ENCODE data around the gene ATP5F1B. TPM values are rescaled to one million over a fixed set of nuclear protein-coding genes. Genes with fewer than 3 reads are reported as not detected.
A peak's percentile ranks its signal among the peaks of the same experiment; 100 is the strongest.

ATP5F1B gene
- 100 to 1,000 TPM; 661 to 679 TPM for total RNA-seq

DNA sequence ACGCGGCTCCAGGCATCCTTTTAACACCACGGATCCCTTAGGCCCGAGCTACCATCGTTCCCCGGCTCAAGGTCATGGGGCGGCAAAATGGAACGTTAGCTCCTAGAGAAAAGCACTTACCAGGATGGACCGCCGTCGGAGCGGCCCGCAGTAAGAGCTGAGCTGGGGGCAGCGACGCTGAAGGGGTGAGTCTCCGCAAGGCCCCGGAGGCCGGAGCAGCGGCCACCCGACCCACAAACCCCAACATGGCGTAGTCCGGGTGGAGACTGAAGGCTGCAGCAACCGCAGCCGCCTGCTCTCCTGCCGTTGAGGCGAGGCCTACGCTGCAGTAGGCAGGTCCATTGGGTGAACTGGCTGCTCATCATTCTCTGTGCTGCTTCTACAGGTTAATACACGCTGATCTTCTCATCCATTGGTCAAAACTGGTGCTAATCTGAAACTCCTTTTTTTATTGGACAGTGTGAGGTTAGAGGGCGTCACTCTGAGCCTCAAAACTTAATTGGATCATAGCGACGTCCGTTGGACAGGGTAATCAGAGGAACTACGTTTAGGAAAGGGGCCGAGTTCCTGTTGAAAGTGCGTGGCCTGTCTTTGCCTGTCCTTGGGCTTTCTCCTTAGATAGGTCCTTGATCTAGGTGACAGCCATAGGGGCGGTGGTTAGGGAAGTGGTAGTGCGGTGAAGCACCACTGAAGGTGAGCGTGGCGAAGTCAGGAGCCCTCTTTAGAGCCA lies at the start of gene ATP5F1B:
Gene ATP5F1B, minus strand, starts transcription at position 268 of the 730 bp plus-strand sequence. Its CDS starts 21 bp downstream, at position 247.
- H3K27ac Mint-ChIP-seq: peak within 1 kb of the TSS; percentile 88
- H3K36me3 Mint-ChIP-seq (ENCODE audit: insufficient read depth in 2 of 2): peaks cover 21 to 30% of the 10 kb centered on the region in 2 donors
- H3K9me3 Mint-ChIP-seq: no peaks in the 10 kb centered on the region
- H3K4me1 Mint-ChIP-seq (ENCODE audit: low read depth): peaks cover 44% of the 10 kb centered on the region
- ATAC-seq (replicated peaks in 1 of 2): peak; percentile 98 to 99
- no peaks in the 10 kb centered on the region for H3K27me3 Mint-ChIP-seq (ENCODE audit: low read depth)
- peak; percentile 91 to 96 for DNase-seq
- H3K4me3 Mint-ChIP-seq: peak within 1 kb of the TSS; percentile 88 to 97

- DNase-seq (no peak), ATAC-seq (replicated peaks in 1 of 2) (no peak)
- peaks cover 4% of the 10 kb centered on the region for H3K4me1 Mint-ChIP-seq (ENCODE audit: low read depth)
- H3K36me3 Mint-ChIP-seq (ENCODE audit: insufficient read depth in 2 of 2): no peaks in the 10 kb centered on the region
- no peak overlapping the region for H3K27ac Mint-ChIP-seq
- H3K9me3 Mint-ChIP-seq: no peaks in the 10 kb centered on the region
- H3K4me3 Mint-ChIP-seq: no peak overlapping the region
- H3K27me3 Mint-ChIP-seq (ENCODE audit: low read depth): no peaks in the 10 kb centered on the region
Observed at GRCh38 chr12:56694161-56694560, 48.4 kb upstream of the ATP5F1B start.

- ATAC-seq (replicated peaks in 1 of 2) (no peak), DNase-seq (no peak)
- peak overlapping the region; percentile 96 for H3K27ac Mint-ChIP-seq
- peaks cover 11 to 32% of the 10 kb centered on the region in 2 donors for H3K36me3 Mint-ChIP-seq (ENCODE audit: insufficient read depth in 2 of 2)
- peak overlapping the region; percentile 95 to 99 for H3K4me3 Mint-ChIP-seq
- H3K9me3 Mint-ChIP-seq: no peaks in the 10 kb centered on the region
- H3K27me3 Mint-ChIP-seq (ENCODE audit: low read depth): no peaks in the 10 kb centered on the region
- peaks cover 34% of the 10 kb centered on the region for H3K4me1 Mint-ChIP-seq (ENCODE audit: low read depth)
Observed at GRCh38 chr12:56688846-56689109, 43.0 kb upstream of the ATP5F1B start.

DNA sequence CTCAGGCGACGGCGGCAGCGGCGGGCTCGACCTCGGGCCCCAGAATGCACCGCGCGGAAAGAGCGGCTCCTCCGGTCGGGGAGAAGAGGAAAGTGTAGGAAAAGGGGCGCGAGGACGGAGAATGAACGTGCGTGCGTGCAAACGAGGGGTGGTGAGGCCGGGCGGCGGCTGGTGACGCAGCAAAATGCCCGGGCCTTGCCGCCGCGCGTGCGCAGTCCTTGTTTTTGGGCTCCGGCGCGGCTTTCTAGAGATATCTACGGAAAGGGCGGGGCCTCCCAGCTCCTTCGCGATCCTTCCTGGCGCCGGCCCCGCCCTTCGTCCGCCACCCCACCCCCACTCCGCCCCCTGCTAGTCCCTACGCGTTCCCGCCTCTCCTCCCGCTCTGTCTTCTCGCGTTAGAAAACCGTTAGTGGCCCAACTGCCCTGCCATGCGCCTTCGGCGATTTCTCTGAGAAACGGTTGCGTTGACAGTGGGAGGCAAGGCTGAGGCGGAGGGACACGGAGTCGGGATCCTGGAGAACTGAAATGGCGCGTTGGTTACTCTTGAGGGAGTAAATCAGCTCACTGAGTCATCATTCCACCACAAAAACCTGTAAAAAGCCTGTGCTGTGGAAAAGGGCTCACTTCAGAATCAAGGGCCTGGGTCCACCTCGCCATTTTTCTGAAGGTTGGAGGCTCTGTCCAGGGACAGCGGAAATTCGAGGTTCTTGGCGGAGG lies 42.5 kb upstream of the ATP5F1B start, which contains the start of gene PTGES3:
Gene PTGES3, minus strand, starts transcription at position 156 of the 717 bp plus-strand sequence. CDS start 285 bp downstream, outside the sequence.
- Mint-ChIP-seq H3K9me3 (no peaks in the 10 kb centered on the region), H3K27ac (peak within 1 kb of the TSS; percentile 98), H3K36me3 (ENCODE audit: insufficient read depth in 2 of 2) (peaks cover 11 to 32% of the 10 kb centered on the region in 2 donors), H3K4me1 (ENCODE audit: low read depth) (peaks cover 39% of the 10 kb centered on the region), H3K27me3 (ENCODE audit: low read depth) (no peaks in the 10 kb centered on the region), H3K4me3 (peak within 1 kb of the TSS; percentile 95 to 99)
- ATAC-seq (replicated peaks in 1 of 2) (peak; percentile 83 to 84), DNase-seq (peak; percentile 98 to 99)

- H3K27ac Mint-ChIP-seq: peak overlapping the region; percentile 98
Observed at GRCh38 chr12:56687223-56688128, 41.7 kb upstream of the ATP5F1B start.

DNA sequence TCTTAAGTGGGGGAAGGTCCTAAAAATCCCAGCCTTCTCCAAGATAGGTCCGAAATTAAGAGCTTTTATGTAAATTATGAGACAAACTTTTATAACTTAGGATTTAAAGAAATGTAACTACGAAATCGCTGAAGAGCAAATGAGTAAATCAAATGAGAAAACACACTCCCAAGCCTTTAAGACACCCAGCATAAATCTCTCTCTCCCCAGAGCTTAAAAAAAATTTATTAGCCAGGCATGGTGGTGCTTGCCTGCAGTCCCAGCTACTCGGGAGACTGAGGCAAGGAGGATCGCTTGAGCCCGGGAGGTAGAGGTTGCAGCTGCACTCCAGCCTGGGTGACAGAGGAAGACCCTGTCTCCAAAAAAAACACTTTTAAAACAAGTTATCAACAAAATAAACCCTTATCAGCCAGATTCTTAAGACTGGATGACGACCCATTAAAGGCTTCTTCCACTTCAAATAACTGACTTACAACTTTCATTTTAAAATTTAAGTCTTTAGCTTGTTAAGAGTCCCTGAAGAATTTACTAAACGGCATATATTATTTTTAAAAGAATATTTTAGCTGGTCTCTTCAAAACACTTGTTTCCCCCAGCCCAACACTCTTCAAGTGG lies 39.1 kb upstream of the ATP5F1B start:
- no peak for ATAC-seq (replicated peaks in 1 of 2)
- Mint-ChIP-seq H3K27ac (peak overlapping the region; percentile 98), H3K36me3 (ENCODE audit: insufficient read depth in 2 of 2) (peaks cover 12 to 46% of the 10 kb centered on the region in 2 donors), H3K4me3 (peak overlapping the region; percentile 95 to 99), H3K9me3 (no peaks in the 10 kb centered on the region), H3K27me3 (ENCODE audit: low read depth) (no peaks in the 10 kb centered on the region), H3K4me1 (ENCODE audit: low read depth) (peaks cover 68% of the 10 kb centered on the region)
- DNase-seq: no peak

More at GRCh38 chr12:56687223-56688128, 41.7 kb upstream of the ATP5F1B start:
- peak overlapping the region; percentile 95 to 99 for H3K4me3 Mint-ChIP-seq
- peaks cover 46% of the 10 kb centered on the region for H3K4me1 Mint-ChIP-seq (ENCODE audit: low read depth)
- H3K27me3 Mint-ChIP-seq (ENCODE audit: low read depth): no peaks in the 10 kb centered on the region
- H3K36me3 Mint-ChIP-seq (ENCODE audit: insufficient read depth in 2 of 2): peaks cover 11 to 32% of the 10 kb centered on the region in 2 donors
- H3K9me3 Mint-ChIP-seq: no peaks in the 10 kb centered on the region
- peak; percentile 12 to 55 for ATAC-seq (replicated peaks in 1 of 2)
- peak; percentile 56 to 60 for DNase-seq

- peak overlapping the region; percentile 57 to 99 for H3K4me3 Mint-ChIP-seq
- H3K9me3 Mint-ChIP-seq: no peaks in the 10 kb centered on the region
- H3K4me1 Mint-ChIP-seq (ENCODE audit: low read depth): peaks cover 82% of the 10 kb centered on the region
- no peak for ATAC-seq (replicated peaks in 1 of 2)
- H3K27ac Mint-ChIP-seq: peak overlapping the region; percentile 98
- H3K36me3 Mint-ChIP-seq (ENCODE audit: insufficient read depth in 2 of 2): peaks cover 8 to 44% of the 10 kb centered on the region in 2 donors
- DNase-seq: no peak
- no peaks in the 10 kb centered on the region for H3K27me3 Mint-ChIP-seq (ENCODE audit: low read depth)
Observed at GRCh38 chr12:56682323-56682722, 36.5 kb upstream of the ATP5F1B start.

GRCh38 chr12:56679883-56680575 lies 34.2 kb upstream of the ATP5F1B start:
- H3K9me3 Mint-ChIP-seq: no peaks in the 10 kb centered on the region
- peaks cover 4 to 28% of the 10 kb centered on the region in 2 donors for H3K36me3 Mint-ChIP-seq (ENCODE audit: insufficient read depth in 2 of 2)
- peak overlapping the region; percentile 49 to 65 for H3K4me3 Mint-ChIP-seq
- no peaks in the 10 kb centered on the region for H3K27me3 Mint-ChIP-seq (ENCODE audit: low read depth)
- H3K27ac Mint-ChIP-seq: peak overlapping the region; percentile 98
- ATAC-seq (replicated peaks in 1 of 2) (peak in 1 of 2 donors; percentile 25), DNase-seq (peak in 1 of 2 donors; percentile 13)
- peaks cover 90% of the 10 kb centered on the region for H3K4me1 Mint-ChIP-seq (ENCODE audit: low read depth)

- H3K36me3 Mint-ChIP-seq (ENCODE audit: insufficient read depth in 2 of 2): peaks cover 2 to 23% of the 10 kb centered on the region in 2 donors
- peaks cover 86% of the 10 kb centered on the region for H3K4me1 Mint-ChIP-seq (ENCODE audit: low read depth)
Observed at GRCh38 chr12:56678852-56679251, 33.1 kb upstream of the ATP5F1B start.

GRCh38 chr12:56677680-56678079 lies 31.9 kb upstream of the ATP5F1B start:
- peak; percentile 12 to 29 for DNase-seq
- Mint-ChIP-seq H3K4me3 (peak overlapping the region; percentile 27 to 62), H3K27ac (peak overlapping the region; percentile 92), H3K4me1 (ENCODE audit: low read depth) (peaks cover 83% of the 10 kb centered on the region), H3K36me3 (ENCODE audit: insufficient read depth in 2 of 2) (peaks cover 2 to 28% of the 10 kb centered on the region in 2 donors), H3K27me3 (ENCODE audit: low read depth) (no peaks in the 10 kb centered on the region), H3K9me3 (no peaks in the 10 kb centered on the region)
- peak; percentile 78 to 81 for ATAC-seq (replicated peaks in 1 of 2)

More at GRCh38 chr12:56678852-56679251, 33.1 kb upstream of the ATP5F1B start:
- ATAC-seq (replicated peaks in 1 of 2) (no peak), DNase-seq (no peak)
- Mint-ChIP-seq H3K27me3 (ENCODE audit: low read depth) (no peaks in the 10 kb centered on the region), H3K9me3 (no peaks in the 10 kb centered on the region), H3K4me3 (peak overlapping the region in 1 of 2 donors; percentile 5), H3K27ac (peak overlapping the region; percentile 98)

- Mint-ChIP-seq H3K4me3 (peak overlapping the region in 1 of 2 donors; percentile 36), H3K36me3 (ENCODE audit: insufficient read depth in 2 of 2) (peaks cover 1 to 31% of the 10 kb centered on the region in 2 donors), H3K9me3 (no peaks in the 10 kb centered on the region), H3K4me1 (ENCODE audit: low read depth) (peaks cover 83% of the 10 kb centered on the region), H3K27ac (peak overlapping the region; percentile 83), H3K27me3 (ENCODE audit: low read depth) (no peaks in the 10 kb centered on the region)
- ATAC-seq (replicated peaks in 1 of 2): peak; percentile 33 to 41
- DNase-seq: no peak
Observed at GRCh38 chr12:56676851-56677580, 31.2 kb upstream of the ATP5F1B start.

Data from activated T-cell treated with anti-CD3 and anti-CD28 coated beads, Interleukin-2, amount 50 U/mL, for 72 hours (primary cell).